SK-N-SH (cell line): Measurements from ENCODE around the gene TM9SF4. TPM values are rescaled to one million over a fixed set of nuclear protein-coding genes. Genes with fewer than 3 reads are reported as not detected.

Experiments used
- CTCF ChIA-PET: fragments of 300-600, 350-600 bp; formaldehyde crosslinking; extraction: SDS; loops from one replicate; lab custom pipeline; 2021; lab: Yijun Ruan, JAX
- POLR2A ChIA-PET: fragments of 350-600 bp; sonication (Branson Sonifier 250); formaldehyde crosslinking; extraction: SDS; loops from one replicate; lab custom pipeline; 2020; ENCODE audit warnings: antibody characterized with exemption, inconsistent platforms; lab: Yijun Ruan, JAX
- DNase-seq: peaks from one replicate; pipeline ENCODE4 v3.0.0; 2012
- H2AFZ ChIP-seq: fragments of 200-600 bp; sonication (generic); 2 replicates; pipeline ENCODE4 v1.8.1; 2016; ENCODE audit warnings: antibody characterized with exemption, mild to moderate bottlenecking, low read depth
- H3F3A ChIP-seq: fragments of 200-600 bp; sonication (generic); replicated peaks from 2 replicates; pipeline ENCODE3; 2016; ENCODE audit warnings: antibody characterized with exemption, mild to moderate bottlenecking; ENCODE audit not compliant: insufficient read depth
- H3K27ac ChIP-seq, 2 experiments: fragments of 200-500 bp in 1 of 2; fragments of 200-600 bp in 1 of 2; sonication (Bioruptor generic) in 1 of 2; sonication (generic), shearing (Covaris generic) in 1 of 2; 2 replicates each; pipeline versions ENCODE4 v1.5.1 to v1.6.1; 2014 to 2016; ENCODE audit warnings: low read depth in 2 of 2, inconsistent platforms in 1 of 2, low read length in 1 of 2, mild to moderate bottlenecking in 1 of 2, mixed read lengths in 1 of 2
- H3K27me3 ChIP-seq: fragments of 200-600 bp; sonication (generic), shearing (Covaris generic); 2 replicates; pipeline ENCODE4 v1.6.1; 2016; ENCODE audit warnings: mixed run types; ENCODE audit not compliant: insufficient read depth
- H3K36me3 ChIP-seq, 2 experiments: fragments of 200-500 bp in 1 of 2; fragments of 200-600 bp in 1 of 2; sonication (Bioruptor generic) in 1 of 2; sonication (generic) in 1 of 2; replicated peaks in 1 of 2; 2 replicates each; pipeline versions ENCODE3 to v1.5.1; 2014 to 2016; ENCODE audit warnings: low read length in 1 of 2, mild to moderate bottlenecking in 1 of 2; ENCODE audit not compliant: insufficient read depth in 2 of 2, control insufficient read depth in 1 of 2
- H3K4me1 ChIP-seq, 2 experiments: fragments of 200-500 bp in 1 of 2; fragments of 200-600 bp in 1 of 2; sonication (Bioruptor generic) in 1 of 2; sonication (generic), shearing (Covaris generic) in 1 of 2; 2 replicates each; pipeline versions ENCODE4 v1.5.1 to v1.6.1; 2014 to 2016; ENCODE audit warnings: low read depth in 1 of 2, low read length in 1 of 2, mixed run types in 1 of 2; ENCODE audit not compliant: insufficient read depth in 2 of 2, control insufficient read depth in 1 of 2
- H3K4me2 ChIP-seq: fragments of 200-600 bp; sonication (generic), shearing (Covaris generic); 2 replicates; pipeline ENCODE4 v1.6.1; 2017; ENCODE audit warnings: mixed run types
- H3K4me3 ChIP-seq, 2 experiments: fragments of 200-500 bp in 1 of 2; fragments of 200-600 bp in 1 of 2; sonication (Bioruptor generic) in 1 of 2; sonication (generic), shearing (Covaris generic) in 1 of 2; 2 replicates each; pipeline versions ENCODE4 v1.5.1 to v1.8.1; 2014 to 2016; ENCODE audit warnings: low read depth in 2 of 2, inconsistent platforms in 1 of 2, low read length in 1 of 2, mild to moderate bottlenecking in 1 of 2, mixed read lengths in 1 of 2, moderate library complexity in 1 of 2
- H3K79me2 ChIP-seq: fragments of 200-600 bp; sonication (generic); 2 replicates; pipeline ENCODE4 v1.8.1; 2017; ENCODE audit warnings: mild to moderate bottlenecking; ENCODE audit not compliant: insufficient read depth
- H3K9ac ChIP-seq: fragments of 200-600 bp; sonication (generic); 2 replicates; pipeline ENCODE4 v1.6.1; 2017; ENCODE audit warnings: mixed run types
- H3K9me2 ChIP-seq: fragments of 200-600 bp; sonication (generic); 2 replicates; pipeline ENCODE4 v1.6.1; 2017; ENCODE audit warnings: mixed run types
- H3K9me3 ChIP-seq: fragments of 200-600 bp; sonication (generic); 2 replicates; pipeline ENCODE4 v1.6.1; 2017; ENCODE audit warnings: mixed run types, mild to moderate bottlenecking, moderate library complexity
- H4K20me1 ChIP-seq: fragments of 200-600 bp; sonication (generic); 2 replicates; pipeline ENCODE4 v1.6.1; 2017; ENCODE audit warnings: mild to moderate bottlenecking, mixed run types; ENCODE audit not compliant: insufficient read depth
- CHD2 ChIP-seq: fragments of 150-350 bp; IDR thresholded peaks from 2 replicates; pipeline ENCODE4 v1.6.1; 2018; ENCODE audit warnings: low read length; ENCODE audit not compliant: partially characterized antibody
- ELF1 ChIP-seq: IDR thresholded peaks from 2 replicates; pipeline ENCODE4 v1.4.0; 2012
- EZH2phosphoT487 ChIP-seq: fragments of 200-600 bp; sonication (generic); IDR thresholded peaks from 2 replicates; pipeline ENCODE4 v1.6.1; 2017; ENCODE audit warnings: low read depth, mixed run types, mild to moderate bottlenecking, antibody characterized with exemption, moderate library complexity, borderline replicate concordance
- FOSL2 ChIP-seq: IDR thresholded peaks from 2 replicates; pipeline ENCODE4 v1.4.0; 2012; ENCODE audit warnings: low read depth, mild to moderate bottlenecking, moderate library complexity, borderline replicate concordance
- FOXJ3 ChIP-seq: sonication (generic); formaldehyde crosslinking; IDR thresholded peaks from 2 replicates; pipeline ENCODE4 v1.5.1; 2020; ENCODE audit warnings: mild to moderate bottlenecking, missing genetic modification reagents
- GATA2 ChIP-seq: sonication (generic); formaldehyde crosslinking; IDR thresholded peaks from 2 replicates; pipeline ENCODE4 v1.5.0; 2020; ENCODE audit warnings: mild to moderate bottlenecking, missing genetic modification reagents
- MEF2A ChIP-seq: IDR thresholded peaks from 2 replicates; pipeline ENCODE4 v1.4.0; 2012; ENCODE audit warnings: low read depth, borderline replicate concordance
- NRF1 ChIP-seq: IDR thresholded peaks from 2 replicates; pipeline ENCODE4 v1.6.1; 2012; ENCODE audit warnings: low read depth, mild to moderate bottlenecking, low read length
- RXRA ChIP-seq: IDR thresholded peaks from 2 replicates; pipeline ENCODE4 v1.4.0; 2012; ENCODE audit warnings: low read depth, mild to moderate bottlenecking, borderline replicate concordance
- SIN3A ChIP-seq: IDR thresholded peaks from 2 replicates; pipeline ENCODE4 v1.6.1; 2012; ENCODE audit warnings: low read depth, mild to moderate bottlenecking, low read length, moderate library complexity, borderline replicate concordance
- TCF12 ChIP-seq: IDR thresholded peaks from 2 replicates; pipeline ENCODE4 v1.4.0; 2012
- TEAD4 ChIP-seq: IDR thresholded peaks from 2 replicates; pipeline ENCODE4 v1.4.0; 2012; ENCODE audit warnings: mild to moderate bottlenecking, borderline replicate concordance; ENCODE audit not compliant: insufficient read depth
- USF1 ChIP-seq: IDR thresholded peaks from 2 replicates; pipeline ENCODE4 v1.4.0; 2012; ENCODE audit warnings: low read depth, borderline replicate concordance
- WGBS: methylation state at CpG from one replicate; pipeline ENCODE4 v1.1.6; 2017; ENCODE audit warnings: low lambda C conversion rate; 5-methylcytosine and 5-hydroxymethylcytosine counted together
- polyA plus RNA-seq, 3 experiments: library from polyadenylated mRNA; depleted of rRNA; stranded (reverse); fragments of >200 nt; gene quantifications; 2 replicates each; pipeline ENCODE4 v1.2.3, GENCODE V29; 2012

TM9SF4 gene
- polyA plus RNA-seq, 1 of the 3 experiments (the other 2 are of a cell fraction) = 61.0 TPM

DNA sequence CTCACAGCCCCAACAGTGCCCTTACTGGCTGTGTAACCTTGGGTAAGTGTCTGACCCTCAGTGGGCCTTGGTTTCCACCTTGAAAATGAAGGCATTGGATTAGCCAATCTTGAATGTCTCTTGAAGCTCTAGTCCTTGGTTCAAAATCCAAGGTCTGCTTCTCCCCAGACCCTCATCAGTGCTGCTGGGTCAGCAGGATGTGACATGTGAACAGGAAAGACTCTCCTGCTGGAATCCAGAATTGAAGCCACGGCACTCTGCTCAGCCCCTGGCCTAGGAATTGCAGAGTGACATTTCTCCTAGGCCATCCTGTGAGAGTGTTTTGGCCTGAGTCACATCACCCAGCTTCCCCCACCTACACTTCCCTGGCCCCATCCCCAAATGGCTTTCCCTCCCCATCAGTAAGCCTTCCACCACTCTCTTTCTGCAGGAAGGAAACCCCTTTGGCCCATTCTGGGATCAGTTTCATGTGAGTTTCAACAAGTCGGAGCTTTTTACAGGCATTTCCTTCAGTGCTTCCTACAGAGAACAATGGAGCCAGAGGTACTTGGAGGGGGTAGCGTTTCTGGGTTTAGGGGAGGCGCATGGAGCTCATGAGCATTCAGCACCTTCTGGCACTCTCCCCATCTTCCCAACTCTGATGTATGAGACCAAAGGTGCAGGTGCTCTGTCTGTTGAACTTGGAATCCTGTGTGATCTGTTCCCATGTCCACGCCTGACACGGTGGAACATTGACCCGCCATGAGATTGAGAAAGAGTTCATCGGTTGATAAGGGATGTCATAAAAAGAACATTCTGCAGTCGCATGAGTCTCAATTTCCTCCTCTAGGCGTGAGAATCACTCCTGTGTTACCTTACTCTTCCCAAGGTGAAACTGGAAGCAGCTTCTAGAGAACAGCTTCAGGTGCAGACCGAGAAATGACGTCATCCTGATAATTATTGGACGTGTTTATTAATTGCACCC is 106.9 kb downstream of the TM9SF4 start:
- Histone ChIP-seq H2AFZ (no peak overlapping the region), H3K9me2 (no peaks in the 10 kb centered on the region), H3K27me3 (no peaks in the 10 kb centered on the region), H3K9me3 (no peaks in the 10 kb centered on the region), H3K4me3 (no peak overlapping the region), H3K9ac (no peak overlapping the region), H4K20me1 (no peaks in the 10 kb centered on the region), H3K4me1 (no peaks in the 10 kb centered on the region), H3K36me3 (peaks cover 22 to 40% of the 10 kb centered on the region in 2 experiments), H3F3A (peaks cover 3% of the 10 kb centered on the region), H3K27ac (no peak overlapping the region), H3K79me2 (peaks cover 17% of the 10 kb centered on the region), H3K4me2 (no peak overlapping the region)
- TF ChIP-seq NRF1 (no peak), RXRA (no peak), FOXJ3 (CRISPR knock-in tag) (no peak), FOSL2 (no peak), SIN3A (no peak), CHD2 (no peak), TCF12 (no peak), TEAD4 (no peak), MEF2A (no peak), USF1 (no peak), GATA2 (CRISPR knock-in tag) (no peak), ELF1 (no peak), EZH2phosphoT487 (no peak)
- WGBS = 96% methylated on average over 13 of the region's 13 CpGs
- ChIA-PET POLR2A (no interaction called here), CTCF (interaction anchor here (0.6 kb wide), 1 partner anchor 240 kb away, joined by 3 read pairs; no protein-coding TSS in a partner anchor)
- no peak for DNase-seq

Other genes starting within 250 kb of the TM9SF4 start
- gene DUSP15, start 239.2 kb upstream of the TM9SF4 start, polyA plus RNA-seq (2012; rRNA removed) = 4.3 and 5.4 TPM in 2 replicates
- 0.23 and 0.32 TPM in 2 replicates for gene TTLL9, start 239.1 kb upstream of the TM9SF4 start, polyA plus RNA-seq (2012; rRNA removed)
- gene PDRG1, start 157.7 kb upstream of the TM9SF4 start, polyA plus RNA-seq (2012; rRNA removed) = 18.9 and 19.7 TPM in 2 replicates
- gene XKR7, start 141.6 kb upstream of the TM9SF4 start, polyA plus RNA-seq (2012; rRNA removed) = 0.02 and 0.10 TPM in 2 replicates
- gene CCM2L, start 99.3 kb upstream of the TM9SF4 start, polyA plus RNA-seq (2012; rRNA removed) = not detected in 2 replicates
- gene HCK, start 57.5 kb upstream of the TM9SF4 start, polyA plus RNA-seq (2012; rRNA removed) = not detected in 2 replicates
- gene PLAGL2, start 98.0 kb downstream of the TM9SF4 start, polyA plus RNA-seq (2012; rRNA removed) = 4.0 and 4.3 TPM in 2 replicates
- 35.6 and 40.5 TPM in 2 replicates for gene POFUT1, start 98.2 kb downstream of the TM9SF4 start, polyA plus RNA-seq (2012; rRNA removed)
- gene KIF3B, start 167.9 kb downstream of the TM9SF4 start, polyA plus RNA-seq (2012; rRNA removed) = 18.6 and 23.8 TPM in 2 replicates
- 36.6 and 44.7 TPM in 2 replicates for gene ASXL1, start 248.6 kb downstream of the TM9SF4 start, polyA plus RNA-seq (2012; rRNA removed)